Activated CD4-positive, CD25-positive, alpha-beta regulatory T cell (primary cell): ENCODE results near the gene CFAP58.

Experiments used
- DNase-seq, 4 experiments: peaks; one replicate each; lab custom pipeline; 2025; lab: John Stamatoyannopoulos, UW

Gene CFAP58

DNA sequence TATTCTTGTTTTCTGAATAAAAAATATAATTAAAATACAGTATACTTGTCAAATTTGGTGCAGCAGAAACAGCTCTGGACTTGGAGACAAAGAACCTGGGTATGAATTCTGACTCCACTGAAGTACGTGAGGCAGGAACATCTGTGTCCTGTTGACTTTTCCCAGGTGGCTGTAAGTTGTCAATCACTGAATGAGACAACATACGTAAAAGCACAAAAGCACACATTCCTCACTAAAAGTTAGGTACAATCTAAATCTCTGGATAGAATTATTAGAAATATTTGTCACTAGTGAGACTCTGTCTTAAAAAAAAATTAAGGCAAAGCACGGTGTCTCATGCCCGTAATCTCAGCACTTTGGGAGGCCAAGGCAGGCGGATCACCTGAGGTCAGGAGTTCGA is 18.1 kb downstream of the CFAP58 start:
- no peak for DNase-seq

DNA sequence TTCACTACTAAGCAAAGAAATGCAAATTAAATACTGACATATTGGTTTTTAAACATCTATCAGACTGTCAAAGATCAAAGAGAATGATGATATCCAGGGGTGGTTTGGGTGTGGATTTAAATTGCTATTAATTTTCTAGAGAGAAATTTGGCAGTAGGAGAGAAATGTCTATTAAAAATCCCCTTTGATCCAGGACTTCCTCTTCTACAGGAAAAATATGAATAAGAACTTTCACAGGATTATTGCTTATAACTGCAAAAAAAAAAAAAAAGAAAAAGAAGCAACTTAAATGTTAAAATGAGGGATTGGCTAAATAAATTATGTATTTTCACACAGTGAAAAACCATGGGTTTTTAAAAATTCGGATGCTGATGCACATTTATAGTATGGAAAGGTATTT is 21.0 kb downstream of the CFAP58 start:
- no peak for DNase-seq

DNA sequence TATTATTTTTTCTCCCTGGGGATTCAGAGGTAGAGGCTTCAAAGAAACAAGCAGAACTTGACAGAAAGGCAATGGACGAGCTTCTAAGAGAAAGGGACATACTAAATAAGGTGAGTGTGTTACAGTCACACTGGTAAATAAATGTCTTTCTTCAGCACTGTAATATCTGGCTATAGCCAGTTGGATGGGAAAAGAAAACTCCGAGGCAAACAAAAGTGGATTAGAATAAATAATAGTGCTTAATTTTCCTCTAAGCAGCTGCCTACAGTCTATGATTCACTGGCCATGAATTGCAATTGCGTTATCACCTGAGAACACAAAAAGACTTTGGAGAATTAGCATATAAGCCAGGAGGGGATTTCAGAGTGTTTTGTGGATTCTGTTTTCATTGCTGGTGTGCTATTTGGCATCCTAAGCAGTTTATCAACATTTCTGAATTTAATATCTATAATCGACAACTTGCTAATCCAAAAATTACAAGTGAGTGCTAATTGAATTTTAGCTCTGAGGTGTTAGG is 23.2 kb downstream of the CFAP58 start:
- no peak for DNase-seq

DNA sequence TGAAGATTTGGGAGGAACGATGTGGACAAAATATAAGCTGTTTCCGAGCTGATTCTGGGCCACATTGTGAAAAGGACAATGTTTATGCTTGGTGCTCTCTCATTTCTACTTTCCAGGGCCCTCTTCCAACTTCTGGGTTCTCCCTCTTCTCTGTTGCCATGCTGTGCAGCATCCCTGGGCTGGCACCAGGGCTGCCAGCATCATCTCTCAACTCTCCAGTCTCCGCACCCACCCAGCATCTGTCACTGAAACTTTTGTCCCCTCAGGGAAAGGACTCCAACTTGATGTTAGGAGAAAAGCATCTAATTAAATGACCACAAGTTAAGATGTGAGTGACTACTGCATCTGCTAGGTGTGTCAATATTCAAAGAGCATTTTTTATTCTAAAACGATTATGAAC is 26.7 kb downstream of the CFAP58 start:
- DNase-seq = no peak

DNA sequence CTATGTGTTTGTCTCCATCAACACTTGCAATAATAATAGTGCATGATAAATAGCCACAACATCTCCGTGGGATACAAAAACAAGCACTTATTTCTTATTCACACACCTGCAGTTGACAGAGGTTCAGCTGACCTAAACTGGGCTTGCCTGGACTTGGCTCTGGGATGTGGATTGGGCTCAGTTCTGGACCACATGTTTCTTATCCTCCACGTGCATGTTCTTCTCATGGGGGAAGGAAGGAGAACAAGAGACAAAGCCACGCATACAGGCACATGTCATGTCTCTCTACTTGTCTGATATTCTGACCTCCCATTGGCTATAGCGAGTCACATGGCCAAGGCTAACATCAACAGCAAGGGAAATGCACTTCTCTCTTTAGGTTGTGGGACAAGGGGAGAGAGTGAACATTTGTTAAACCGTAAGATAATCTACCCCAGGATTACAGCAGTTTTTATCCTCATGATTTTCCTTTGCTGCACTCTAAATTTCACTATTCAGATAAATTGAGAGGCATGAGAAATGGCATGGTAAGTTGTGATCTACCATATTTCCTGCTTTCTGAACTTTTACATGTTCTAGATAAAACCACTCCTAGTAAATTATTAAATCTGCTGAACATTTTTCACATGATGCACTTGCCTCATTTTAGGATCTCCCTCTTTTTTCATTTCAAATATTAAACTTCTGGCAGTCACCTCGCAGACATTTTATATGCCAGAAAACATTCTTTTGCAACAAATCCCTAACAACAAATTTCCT is 33.7 kb downstream of the CFAP58 start:
- DNase-seq = no peak

DNA sequence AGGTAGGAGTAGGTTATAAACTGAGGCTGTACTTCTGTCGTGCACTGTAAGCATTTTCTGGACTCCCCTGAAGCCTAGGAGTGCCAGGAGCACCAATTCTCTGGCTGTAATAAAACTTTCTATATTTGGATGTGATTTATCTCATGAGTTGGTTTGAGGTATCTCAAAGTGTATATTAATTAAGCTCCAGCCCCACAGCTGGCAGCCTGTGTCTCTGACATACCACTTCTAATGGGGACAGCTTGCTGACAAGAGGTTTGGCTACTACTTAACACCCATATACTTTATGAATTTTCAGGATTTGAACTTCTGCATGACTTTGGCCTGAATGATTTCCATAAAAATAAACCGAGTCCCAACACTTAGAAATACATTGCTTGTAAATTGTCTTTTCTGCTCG is 35.2 kb downstream of the CFAP58 start:
- no peak for DNase-seq

DNA sequence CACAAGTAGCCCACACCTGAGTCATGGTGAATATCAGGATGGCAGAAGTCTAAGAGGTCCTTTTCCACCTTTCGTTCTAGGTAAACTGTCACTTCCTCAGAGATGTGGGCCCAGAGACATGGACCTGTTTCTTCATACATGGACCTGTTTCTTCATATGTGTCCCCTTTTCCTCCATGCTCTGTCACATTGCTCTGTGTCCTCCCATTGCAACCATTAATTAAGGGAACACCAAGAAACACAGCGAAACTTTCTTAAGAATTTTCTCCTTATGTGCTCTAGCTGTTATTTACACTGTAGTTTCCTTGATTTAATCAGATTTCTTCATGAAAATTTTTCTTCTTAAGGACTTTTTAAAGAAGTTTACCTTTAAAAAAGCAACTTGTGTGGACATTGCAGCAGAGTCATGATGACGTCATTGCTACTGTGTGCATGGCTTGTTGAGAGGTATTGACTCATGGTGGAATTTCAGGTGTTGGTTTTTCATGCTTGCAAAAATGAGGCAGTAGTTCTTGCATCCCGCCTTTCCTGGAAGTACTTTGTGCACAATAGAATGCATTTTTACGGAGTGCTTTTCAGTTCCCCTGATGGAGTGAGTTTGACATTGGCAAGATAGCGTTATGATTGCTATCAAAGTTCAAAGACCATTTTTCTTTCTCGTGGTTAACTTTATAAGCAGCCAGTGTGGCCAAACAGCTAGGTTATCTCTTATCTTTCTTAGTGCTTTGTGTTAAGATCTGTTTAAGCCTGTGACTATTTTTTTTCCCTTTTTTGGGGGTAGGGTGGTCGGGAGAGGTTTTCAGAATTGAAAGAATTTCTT is 37.7 kb downstream of the CFAP58 start:
- no peak for DNase-seq

DNA sequence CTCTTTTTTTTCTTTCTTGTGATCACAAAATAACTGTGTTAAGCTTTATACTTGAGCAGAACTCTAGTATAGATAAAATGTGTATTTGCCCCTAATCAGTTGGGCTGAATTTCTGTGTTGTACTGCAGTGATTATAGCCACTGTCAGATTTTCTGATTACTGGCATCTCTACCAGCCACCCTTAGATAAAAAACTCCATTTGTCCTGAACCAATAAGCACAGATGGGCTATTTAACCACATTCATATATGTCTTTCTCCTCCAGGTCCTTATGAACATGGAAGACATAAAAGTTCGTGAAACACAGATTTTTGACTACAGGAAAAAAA is 38.3 kb downstream of the CFAP58 start:
- DNase-seq = no peak

DNA sequence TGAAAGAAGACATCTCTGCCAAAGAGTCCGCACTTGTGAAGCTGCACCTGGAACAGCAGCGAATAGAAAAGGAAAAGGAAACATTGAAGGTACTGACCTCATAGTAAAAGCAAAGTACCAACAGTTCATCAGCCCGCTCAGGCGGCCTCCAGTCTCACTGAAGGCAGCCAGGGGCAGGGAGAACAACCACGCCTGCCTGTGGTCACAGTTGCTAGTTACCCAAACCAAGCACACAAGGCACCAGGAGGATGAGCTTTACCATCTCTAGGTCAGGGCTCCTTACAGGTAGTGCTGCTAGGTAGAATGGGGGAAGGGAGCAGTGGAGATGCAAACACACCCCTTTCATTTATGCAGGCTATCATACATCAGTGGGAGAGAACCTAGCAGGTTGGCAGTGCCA is 39.8 kb downstream of the CFAP58 start:
- no peak for DNase-seq

DNA sequence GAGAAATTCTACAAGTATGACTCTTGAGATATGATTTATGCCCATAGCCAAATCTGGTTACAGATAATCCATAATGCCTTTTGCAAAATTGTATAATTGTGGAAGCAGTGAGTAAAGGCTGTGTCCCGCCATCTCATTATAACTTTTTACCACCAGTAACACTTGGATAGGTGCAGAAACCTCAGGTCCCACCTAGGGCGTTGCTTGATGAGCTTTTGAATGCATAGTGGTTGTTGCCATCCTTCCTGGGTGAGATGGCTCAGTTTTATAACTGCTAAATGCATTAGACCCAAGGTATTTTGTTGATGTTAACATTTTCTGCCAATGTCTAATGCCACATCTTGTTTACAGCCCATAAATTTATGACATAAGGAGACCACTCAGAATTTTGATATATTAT is 42.9 kb downstream of the CFAP58 start:
- DNase-seq = no peak

DNA sequence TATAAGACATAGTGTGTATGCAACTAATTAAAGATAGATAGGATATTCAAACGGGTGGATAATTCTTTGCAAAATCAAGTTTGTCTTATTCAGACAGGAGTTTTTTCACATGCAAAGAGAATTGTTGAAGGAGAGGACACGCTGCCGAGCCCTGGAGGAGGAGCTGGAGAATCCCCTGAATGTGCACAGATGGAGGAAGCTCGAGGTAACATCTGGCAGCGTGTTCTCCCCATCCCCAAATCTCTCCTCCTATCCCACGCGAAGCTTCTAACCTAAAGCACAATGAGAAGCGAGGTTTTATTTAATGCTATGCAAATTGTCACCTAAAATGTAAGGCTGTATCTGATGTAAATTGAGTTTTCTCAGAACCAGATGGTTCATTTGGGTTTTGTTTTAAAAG is 50.0 kb downstream of the CFAP58 start:
- no peak for DNase-seq

DNA sequence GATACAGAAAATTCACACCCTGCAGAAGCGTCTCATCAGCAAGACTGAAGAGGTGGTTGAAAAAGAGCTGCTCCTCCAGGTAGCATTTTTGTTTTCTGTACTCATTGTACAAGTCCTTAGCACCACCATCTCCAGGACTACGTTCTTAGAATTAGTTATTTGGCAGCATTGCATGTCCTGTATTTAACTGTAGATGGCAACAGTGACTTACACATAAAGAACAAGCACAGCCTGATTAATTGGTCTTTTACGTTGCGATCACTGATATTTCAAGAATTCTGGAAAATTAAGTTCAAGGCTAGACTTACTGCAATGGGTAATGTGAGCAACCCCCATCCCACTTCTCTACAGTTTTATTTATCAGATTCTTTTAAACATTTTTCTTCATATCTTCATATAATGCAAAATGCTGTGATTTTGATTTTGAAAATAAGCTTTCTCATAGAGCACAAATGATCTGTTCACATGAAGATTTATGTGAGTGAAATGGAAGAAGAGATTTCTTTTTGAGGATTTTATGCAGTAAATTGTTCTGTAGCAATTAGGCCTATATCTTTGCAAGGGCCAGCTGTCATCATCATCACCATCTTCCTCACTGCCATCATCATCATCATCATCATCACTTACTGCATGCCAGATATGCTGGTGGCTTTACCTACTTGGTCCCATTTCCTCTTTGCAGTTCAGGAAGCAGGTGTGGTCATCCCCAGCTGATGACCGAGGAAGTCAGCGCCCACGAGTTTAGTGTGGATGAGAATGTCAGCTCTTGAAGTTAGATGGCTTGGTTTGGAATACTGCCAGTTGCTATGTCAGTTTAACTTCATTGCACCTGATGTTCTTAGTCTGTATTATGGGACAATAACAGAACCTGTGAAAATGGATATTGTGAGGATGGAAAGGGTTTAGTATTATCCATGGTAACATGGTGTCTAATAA is 53.4 kb downstream of the CFAP58 start:
- no peak for DNase-seq

DNA sequence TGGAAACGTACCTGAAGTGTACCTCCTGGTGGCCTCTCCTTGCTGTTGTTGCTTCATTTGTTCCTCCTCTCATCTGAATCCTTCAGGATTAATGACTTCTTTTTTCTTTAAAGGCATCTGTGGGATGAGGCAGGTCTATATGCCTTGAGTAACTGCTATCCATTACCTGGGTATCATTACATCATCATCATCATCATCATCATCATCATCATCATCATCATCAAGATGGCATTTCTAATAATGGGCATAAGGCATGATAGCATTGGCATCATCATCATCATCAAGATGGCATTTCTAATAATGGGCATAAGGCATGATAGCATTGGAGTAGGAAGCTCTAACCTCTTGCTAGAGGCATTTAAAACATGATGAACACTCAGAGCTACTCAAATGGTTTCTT is 59.9 kb downstream of the CFAP58 start:
- DNase-seq = no peak

DNA sequence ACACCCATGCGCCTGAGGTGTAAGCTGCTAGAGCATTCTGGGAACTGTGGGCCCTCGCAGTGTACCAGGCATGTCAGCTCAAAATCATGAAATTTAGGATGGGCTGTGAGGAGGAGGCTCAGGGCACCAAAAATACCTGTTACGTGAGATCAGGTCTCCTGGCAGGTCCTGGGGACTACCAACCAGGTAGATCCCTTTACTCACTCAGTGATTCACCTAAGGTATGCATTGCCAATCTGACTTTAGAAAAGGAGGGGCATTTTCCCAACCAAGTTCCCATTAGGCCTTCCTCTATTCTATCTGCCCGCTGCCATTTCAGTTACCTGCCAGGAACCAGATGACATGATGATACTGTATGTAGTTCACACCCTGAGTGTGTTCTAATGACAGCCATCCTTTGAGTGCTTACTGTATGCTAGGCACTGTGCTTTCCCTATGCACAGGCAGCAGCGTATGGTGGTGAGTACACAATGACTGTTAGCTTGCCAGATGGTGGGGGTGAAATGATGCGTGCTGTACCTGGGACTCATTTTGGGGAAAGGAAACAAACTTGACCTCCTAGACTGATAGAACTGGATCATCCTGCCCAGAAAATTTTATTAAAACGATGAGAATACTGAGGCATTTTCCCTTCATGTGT is 62.0 kb downstream of the CFAP58 start:
- no peak for DNase-seq

DNA sequence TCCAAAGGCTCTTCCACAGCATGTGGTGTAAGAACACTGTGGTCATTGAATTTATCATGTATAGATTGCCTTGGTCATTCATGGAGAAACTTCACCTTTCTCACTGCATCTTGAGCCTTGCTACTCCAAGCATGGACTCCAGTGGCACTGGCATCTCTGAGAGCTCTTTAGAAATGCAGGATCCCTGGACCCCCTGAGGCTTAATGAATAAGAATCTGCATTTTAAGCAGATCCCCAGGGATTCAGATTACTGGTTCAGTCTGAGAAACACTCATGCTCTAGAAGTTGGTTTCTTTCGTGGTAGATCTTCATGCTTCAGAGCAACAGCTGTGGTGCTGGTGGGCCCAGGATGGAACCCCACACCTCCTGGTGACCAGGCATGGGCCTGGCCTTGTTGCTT is 63.2 kb downstream of the CFAP58 start:
- no peak for DNase-seq

DNA sequence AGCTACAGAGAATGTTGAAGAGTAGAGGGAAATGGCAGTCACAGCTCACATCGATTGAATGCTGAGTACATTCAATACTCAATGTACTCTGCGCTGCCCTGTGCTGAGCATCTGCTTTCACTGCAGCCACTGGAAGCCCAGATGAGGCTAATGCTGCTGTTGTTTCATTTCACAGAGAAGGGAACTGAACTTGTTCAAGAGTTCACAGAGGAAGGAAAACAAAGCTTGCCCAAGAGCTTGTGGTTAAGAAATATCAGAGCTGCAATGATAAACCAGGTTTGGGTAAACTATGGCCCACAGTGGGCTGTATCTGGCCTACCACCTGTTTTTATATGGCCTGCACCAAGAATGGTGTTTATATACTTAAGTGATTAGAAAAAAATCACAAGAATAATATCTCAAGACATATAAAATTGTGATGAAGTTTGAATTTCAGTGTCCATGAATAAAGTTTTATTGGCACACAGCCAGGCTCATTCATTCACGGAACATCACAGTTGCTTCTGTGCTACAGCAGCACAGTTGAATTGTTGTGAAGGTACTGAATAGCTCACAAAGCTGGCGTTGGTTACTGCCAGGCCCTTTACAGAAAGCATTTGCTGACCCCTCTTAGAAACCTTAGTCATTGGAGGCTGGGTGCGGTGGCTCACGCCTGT is 64.1 kb downstream of the CFAP58 start:
- DNase-seq = no peak

DNA sequence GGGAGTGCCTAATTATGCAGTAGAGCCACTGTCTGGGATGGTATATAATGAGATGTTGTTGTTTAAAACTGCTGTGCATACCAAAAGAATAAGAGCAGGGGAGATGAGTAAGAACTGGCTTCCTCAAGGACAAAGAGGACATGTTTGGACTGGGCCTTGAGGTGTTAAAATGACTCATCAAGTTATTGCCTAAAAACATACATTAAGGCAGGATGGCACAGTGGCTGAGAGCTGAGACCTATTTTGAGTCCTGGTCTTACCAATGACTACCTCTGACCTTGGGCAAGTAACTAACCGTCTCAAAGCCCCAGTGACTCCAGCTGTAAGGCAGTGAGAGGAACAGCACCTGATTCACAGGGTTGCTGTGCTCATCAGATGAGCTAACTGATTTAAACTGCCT is 71.1 kb downstream of the CFAP58 start:
- DNase-seq = no peak

DNA sequence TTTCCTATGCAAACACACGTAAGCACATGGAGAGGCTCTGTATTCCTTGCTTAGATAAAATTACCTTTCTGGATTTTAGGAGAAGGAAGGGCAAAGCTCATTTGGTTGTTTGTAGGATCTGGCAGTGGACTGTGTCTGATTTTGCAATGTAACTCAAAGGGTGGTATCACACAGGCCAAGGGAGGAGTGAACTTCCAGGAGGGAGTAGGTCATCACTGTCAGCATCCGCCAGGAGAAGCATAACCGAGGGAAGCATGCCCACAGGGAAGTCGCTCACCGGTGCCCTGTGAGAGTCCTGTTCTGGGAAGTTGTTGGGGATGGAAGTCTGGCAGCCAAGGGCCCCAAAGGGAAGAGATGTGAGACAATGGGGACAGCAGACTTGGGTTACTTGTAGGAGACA is 74.4 kb downstream of the CFAP58 start:
- no peak for DNase-seq

DNA sequence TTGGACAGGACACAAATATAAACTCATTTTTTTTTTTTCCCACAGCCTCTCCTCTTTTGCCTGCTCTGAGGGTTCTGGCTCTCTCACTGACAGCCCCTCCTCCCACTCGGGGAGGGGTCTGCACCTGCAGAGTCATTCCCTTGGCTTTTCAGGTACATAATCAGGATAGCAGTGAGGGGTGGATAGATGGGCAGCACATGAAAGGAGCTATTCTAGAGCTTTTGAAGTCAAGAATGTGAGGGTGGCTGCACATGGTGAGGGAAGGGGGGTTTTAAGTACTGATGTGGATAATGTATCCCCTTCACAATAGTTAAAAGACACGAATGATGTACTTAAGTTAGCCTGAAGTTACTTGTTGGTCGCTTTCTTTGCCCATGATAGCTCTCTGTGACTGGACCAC is 76.2 kb downstream of the CFAP58 start:
- no peak for DNase-seq

DNA sequence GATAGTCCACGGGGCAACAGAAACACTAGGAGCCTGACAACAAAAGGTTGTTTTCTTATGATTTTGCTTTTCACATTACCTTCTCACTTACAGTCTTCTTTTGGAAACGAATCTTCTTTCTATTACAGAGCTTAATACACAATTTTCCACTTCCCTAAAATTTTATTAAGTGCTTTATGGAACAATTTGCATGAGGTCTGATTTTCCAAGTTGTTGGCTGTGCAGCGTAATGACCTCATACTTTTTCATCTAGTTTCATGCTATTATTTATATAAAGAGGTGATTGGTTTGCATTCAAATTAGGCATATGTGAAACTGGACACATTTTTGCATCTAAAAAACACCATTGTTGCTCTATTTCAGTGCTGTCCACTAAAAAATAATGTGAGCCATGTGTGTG is 76.7 kb downstream of the CFAP58 start:
- DNase-seq = no peak

DNA sequence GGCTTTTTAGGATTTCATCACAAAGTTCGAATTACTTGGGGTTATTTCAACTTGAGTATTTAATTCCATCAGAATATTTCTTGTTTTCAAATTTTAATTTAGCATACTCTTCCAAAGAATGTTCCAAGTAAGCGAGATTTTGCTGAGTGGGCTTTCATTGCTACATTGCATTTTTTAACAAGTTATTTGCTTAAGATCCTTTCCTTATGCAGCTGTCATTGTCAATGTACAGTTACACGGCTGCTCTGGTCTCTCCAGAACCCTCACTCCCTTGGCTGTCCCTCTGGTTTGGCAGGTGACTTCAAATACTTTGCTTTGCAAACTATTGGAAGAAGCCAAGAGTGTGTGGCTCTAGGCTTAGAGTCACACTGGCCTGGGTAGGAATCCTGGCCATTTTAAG is 80.0 kb downstream of the CFAP58 start:
- no peak for DNase-seq
